HG03280 (cell line): ENCODE data around the gene PAPPA.

ENCODE experiments used
- ATAC-seq: cut with Tn5 transposase; IDR thresholded peaks from one replicate; pipeline ENCODE4 v1.9.1; 2021; ENCODE audit warnings: mild to moderate bottlenecking, moderate library complexity; ENCODE audit not compliant: unreplicated experiment

The PAPPA gene

DNA sequence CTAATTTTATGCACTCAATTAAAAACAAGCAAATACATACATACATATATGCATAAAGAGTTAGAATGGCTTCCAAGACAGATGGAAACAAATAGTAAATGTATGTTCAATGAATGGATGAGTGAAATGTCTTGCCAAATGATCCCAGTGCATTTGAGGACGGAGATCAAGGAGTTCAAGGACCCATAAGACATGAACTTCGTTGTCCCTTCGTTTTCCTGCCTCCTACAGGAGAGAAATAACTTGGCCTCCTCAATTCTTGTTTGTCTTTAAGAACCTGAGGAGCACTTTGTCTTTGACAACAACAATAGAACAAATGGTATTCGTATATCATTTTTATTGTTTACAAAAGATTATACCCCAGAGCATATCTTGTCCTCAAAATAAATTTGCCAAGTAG, 2.4 kb upstream of the PAPPA start:
- no peak for ATAC-seq

DNA sequence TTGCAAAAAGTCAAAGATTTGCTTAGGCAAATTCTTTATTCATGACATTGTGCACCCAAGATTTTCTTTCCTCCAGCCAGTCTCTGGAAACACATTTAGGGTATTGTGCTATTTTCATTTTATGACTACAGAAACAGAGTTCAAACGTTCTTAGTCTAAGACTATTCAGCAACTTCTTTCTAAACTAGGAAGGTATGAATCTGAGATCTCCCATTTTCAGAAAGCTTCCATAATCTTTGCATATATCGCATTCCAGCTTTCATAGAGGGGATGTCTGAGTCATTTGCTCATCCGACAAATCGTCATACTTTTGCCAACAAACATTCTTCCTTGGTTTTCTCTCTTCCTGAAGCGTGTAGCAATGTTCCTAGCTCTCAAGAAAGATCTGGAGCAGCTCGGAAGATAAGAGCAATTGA, 1.6 kb upstream of the PAPPA start:
- no peak for ATAC-seq

DNA sequence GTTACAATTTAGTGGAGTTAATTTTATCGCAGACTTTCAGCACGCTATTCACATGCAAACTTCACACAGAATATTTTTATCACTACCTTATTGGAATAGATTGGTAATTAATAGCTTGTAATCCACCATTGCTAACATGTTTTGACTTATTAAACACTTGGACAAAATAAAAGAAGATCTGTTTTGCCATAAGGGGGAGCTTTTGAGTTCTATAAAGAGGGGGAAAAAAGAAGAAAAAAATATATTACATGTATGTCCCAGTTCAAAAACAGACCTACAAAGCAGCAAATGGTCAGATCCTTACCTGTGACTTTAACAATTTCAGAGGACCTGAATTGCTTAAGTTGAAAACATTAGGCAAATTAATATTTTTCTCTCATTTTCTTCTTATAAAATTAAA, 1.2 kb upstream of the PAPPA start:
- no peak for ATAC-seq

DNA sequence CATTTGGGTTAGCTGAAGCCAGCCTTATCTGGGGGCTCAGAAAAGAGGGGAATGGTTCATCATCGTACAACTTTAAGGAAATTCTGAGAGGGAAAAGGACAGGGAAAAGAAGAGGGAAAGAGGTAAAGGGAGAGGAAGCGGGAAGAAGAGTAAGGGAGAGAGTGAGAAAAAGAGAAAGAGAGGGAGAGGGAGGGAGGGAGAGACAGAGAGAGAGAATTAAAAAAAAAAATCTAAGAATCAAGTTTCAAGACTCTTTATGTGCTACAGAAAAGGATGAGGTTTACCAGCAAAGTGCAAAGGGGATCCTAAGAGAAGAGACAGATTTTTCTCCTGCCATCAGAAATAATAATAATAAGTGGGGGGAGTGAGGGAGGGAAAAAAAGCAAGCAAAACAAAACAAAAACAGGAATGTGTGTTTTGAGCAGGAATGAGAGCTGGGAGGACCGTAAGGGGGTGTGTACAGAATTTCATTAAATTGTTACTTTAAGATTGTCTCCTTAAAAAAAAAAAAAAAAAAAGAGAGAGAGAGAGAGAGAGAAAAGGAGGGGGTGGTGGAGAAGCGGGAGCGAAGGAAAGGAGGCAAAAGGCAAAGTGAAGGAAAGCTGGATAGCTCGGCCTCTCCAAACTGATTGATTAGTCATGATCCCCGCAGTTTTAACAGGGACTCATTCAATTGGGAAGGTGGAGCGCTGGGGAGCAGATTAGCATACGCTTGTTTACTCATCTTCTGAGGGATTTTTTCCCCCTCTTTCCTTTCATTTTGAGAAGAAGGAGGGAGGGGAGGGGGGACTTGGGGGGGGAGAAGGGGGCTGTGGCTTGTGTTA, 438 bp upstream of the PAPPA start:
- no peak for ATAC-seq

DNA sequence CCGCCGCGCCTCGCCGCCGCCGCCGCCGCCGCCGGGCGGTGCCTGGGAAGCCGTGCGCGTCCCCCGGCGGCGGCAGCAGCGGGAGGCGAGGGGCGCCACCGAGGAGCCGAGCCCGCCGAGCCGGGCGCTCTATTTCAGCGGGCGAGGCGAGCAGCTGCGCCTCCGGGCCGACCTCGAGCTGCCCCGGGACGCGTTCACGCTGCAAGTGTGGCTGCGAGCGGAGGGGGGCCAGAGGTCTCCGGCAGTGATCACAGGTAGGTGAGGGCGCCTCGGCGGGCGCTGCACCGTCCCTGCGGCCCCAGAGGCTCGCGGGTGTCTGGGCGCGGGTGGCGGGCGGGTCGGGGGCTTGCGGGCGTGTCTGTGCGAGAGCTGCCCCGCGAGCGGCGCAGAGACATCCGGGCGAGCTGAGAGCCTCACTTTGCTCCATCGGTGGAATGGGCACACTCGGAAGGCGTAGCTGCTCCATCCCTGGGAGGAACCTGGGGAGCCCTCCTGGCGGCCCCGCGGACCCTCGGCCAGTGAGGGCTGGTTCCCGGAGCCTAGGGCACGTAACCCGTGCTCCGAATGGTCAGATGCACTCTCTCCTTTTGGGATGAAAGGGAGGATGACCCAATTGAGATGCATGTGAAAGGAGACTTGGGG, 864 bp downstream of the PAPPA start:
- ATAC-seq: no peak

DNA sequence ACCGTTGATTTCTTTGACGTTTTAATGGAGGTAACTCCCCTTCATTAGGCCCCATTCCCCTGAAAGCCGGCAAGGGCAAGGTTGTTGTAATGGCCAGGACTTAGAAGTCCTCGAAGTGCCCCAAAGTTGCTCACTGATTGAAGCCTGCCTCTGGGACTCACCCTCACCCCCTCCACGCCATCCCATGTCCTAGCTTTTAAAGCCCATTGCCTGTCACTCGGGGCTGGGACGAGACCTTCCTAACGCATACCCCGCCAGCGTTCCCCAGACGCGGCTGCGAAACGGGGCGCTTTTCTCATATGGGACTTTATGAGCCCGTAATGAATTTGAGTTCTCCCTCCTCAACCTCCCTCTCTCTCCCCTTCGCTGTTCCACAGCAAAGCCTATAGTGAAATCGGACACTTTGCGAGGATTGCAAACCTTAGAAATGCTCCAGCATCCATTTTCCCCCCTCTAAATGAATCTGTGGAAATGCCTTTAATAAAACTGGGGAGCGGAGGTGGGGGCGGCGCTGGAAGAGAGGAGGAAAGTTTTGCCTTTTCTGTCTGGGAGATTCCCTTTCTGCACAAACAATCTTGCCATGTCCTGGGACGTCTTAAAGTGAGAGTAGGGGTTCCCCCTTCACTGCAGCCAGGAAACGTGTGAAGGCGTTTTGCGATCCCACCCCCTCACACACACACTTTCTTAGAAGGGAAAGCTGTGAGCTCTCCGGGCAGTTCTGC, 1.5 kb downstream of the PAPPA start:
- no peak for ATAC-seq

DNA sequence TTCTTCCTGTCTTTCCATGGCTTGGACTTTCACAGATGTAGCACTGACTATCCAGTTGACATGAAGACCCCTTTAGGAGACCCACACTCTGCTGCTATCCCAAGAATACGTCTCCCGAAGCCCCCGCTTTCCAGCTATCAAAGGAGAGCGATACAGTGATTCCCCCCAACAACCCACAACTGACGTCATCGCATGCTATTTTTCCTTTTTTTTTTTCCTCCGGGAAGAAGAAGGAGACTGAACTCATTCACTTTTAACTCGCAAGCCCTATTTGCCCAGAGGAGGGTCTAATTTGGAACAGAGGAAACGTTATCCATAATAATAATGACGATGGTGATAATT, 2.1 kb downstream of the PAPPA start:
- no peak for ATAC-seq

DNA sequence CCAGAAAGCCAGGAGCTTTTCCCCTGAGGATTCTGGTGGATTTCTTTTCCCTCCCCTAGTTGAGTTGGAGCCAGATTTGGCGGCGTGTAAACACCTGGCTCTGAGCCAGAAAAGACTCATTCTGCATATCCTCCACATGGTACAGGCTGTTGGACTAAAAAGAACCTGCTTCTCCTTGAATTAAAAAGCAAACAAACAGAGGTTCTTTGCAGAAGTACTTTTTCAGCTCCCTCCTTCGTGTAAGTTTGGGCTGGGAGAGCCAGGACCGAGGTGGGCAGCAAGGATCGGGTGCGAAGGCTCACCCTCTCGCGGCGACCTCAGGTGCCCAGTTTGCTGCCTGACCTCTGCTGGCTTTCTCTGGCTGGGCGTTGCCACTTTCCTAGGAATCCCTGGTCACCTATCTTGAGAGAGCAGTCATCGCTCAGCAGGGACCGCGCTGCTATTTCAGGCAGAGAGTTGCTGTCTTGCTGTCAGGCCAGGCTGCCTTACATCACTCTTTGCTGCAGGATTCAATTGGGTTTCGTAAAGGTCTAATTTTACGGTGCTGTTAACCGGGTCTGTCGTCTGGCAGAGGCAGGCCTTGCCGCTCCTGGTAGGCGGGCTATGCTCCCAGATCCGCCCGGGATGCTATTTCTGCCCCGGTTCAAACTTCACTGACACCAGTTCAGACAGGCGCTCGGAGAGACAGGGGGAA, 3.2 kb downstream of the PAPPA start:
- ATAC-seq: no peak

DNA sequence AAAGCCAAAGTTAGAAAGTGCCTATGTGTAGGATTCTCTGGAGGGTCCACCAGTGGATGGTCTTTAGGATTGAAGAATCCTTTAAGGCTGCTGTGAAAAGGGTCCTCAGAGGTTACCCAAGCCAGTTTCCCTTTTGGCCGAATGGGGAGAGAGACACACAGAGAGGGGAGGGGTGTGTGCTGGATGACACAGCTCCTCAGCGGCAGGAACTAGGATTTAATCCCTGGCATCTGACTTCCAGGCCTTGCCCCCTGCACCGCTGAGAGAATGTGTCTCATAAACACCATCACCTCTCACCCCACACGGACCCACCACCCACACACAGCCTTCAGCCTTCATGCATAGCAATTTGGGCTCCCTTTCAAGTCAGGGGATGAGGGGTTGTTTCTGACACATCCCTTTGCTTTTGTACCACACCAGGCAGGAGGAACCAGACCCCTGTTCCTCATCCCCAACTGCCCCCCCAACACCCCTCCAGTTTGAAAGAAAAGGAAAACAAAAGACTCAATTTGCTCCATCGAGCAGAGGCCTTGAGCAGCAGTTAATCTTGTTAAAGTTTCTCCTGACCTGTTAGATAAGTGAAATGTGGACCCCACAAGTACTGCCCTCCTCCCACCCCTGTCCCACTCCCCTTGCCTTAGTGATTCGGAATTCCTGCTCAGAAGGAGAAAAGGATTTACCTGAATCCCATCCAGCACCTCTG, 4.0 kb downstream of the PAPPA start:
- ATAC-seq: no peak

DNA sequence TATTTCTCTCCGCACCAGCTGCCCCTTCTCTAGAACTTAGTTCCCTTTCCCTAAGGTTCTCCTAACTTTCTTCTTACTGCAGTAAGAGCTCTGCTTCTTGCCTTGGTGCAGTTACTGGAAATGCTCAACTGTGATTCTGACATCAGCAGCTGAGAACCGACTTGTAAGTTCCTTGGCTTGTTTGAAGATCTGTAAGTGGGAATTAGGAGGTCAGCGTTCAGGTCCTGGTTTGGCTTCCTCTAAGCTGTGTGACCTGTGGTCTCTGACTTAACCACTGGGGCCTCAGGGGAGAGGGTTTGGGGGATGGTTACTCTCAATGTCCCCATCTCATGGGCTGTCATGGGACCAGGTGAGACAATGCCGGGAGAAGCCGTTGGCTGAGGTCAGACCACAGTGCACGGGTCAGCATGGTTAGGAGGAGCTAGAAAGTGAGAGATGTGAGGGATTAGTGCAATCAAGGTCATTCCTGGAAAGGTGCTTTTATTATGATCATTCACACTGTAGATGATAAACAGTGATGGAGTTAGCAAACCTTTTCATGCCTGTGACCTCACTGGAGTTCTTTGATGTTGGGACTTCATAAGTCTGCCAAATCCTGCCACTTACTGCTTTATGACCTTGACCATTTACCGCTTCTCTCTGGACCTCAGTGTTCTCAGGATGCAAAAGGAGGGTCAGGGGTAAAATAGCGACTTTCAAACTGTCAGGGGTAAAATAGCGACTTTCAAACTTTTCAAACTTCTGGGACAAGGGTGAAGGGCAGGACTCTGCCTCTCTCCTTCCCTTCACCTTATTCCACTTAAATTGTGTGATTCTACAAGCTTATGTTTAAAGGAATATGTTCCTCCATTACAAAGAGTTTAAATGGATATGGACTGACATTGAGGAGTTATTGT, 7.3 kb downstream of the PAPPA start:
- ATAC-seq: no peak

DNA sequence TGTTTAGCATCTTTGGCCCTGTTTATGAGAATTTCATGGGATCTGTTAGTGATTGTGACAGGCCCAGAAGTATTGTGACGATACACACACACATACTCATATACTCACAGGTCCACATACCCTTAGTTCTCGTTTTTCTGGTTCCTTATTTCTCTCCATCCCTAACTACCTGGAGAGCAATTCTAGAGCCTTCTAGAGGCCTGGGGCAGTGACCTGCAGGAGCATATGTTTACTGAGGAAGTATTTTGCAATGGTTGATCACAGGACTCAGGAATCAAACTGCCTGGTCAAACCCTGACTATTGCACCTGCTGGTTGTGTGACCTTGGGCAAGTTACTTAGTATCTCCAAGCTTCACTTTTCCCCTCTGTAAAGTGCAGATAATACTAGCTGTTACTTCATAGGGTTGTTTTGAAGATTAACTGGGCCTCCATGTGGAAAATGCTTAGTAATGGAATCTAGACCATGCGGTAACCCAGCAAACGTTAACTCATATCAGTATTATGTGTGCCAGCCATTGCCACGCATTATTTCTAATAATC, 8.7 kb downstream of the PAPPA start:
- ATAC-seq: no peak

DNA sequence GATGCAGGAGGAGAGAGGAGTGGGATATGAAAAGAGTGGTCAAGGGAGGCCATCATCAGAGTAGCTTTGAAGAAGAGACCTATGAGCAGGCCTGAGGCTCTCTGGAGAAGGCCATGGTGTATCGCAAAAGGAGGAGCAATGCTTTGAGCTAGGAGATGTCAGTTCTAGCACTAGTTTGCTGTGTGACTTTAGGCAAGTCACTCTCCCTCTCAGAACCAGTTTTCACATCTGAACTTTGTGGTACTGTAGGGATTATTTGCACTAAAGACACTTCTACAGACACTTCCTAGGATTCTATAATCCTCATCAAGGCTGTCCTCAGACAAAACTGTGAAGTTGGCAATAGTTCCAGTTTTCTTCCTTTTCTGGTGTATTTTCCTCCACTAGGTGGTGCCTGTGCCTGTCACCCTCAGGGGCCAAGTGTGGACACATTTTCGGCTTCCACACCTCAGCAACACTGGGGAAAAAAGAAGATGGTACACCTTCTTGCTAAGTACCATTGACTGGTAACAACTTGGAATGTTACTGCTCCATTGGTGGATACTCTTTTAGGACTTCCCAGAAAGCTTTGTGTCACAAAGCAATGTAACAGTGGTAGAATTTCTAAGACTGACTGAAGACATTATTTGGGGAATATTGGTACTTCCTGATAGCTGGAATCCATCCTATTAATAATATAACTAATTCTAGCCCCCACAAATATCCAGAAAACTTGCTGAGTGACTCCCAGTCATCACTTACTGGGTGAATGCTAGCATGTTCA, 9.9 kb downstream of the PAPPA start:
- ATAC-seq: no peak

DNA sequence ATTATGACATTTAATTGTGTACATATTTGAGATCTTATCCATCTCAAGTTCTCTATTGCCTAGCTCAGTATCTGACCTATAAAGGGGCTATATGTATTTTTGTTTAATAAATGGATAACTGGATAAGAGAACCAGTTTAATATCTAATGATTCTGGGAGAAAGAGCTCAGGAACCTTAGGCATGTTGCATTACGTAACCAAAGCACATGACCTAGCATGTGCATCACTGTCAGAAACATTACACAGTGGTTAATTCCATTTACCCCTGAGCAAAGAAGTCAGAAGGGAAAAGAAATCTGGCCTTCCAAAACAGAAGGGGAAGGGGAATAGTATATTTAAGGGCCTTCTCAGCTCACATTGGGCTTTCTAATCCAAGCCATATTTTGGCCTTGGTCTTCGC, 12.3 kb downstream of the PAPPA start:
- ATAC-seq: no peak

DNA sequence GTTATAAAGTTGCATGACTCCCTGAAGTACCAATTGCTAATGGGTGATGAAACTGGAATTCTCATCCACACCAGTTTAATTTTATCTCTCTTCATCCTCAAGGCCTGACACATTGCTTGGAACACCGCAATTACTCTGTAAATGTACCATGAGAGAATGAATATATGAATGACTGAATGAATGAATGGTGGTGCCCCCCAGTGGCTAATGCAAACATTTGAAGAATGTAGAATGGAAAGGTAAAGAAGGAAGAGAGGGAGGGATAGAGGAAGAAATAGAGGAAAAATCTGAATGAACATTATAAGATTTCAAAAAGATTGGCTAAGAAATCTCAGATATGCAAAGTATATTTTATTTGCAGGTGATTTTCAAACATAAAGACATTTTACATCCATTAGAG, 13.1 kb downstream of the PAPPA start:
- ATAC-seq: no peak

DNA sequence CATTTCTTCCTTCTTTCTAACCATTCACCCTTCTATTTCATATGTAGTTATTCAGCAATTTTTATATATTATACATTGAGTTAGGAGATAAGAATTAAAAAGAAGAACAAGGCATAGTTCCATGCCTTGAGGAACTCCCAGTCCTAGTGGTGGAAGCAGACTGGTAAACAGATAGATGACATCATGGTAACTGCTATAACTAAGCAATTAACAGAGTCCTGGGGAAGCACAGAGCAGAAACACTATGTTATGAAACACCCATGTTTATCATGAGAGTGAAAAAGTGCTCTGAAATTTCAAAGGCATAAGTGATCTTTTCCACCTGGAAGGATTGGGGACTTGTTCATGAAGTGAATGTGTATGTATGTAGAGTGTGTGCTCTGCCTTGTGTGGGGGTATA, 14.6 kb downstream of the PAPPA start:
- no peak for ATAC-seq

DNA sequence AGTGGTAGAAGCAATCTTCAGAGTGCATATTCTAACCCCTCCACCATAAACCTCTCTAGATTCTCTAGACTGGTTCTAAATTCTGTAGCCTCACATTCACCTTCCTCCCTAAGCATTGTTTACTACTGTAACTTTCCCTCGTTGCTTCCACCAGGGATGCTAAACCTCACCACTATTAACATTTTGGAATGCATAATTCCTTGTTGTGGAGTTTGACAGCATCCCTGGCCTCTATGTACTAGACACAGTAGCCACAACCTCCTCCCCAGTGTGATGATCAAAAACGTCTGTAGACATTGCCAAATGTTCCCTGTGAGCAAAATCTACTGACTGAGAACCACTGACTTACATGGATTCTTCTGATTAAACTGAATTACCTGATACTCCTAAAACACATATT, 18.6 kb downstream of the PAPPA start:
- no peak for ATAC-seq

DNA sequence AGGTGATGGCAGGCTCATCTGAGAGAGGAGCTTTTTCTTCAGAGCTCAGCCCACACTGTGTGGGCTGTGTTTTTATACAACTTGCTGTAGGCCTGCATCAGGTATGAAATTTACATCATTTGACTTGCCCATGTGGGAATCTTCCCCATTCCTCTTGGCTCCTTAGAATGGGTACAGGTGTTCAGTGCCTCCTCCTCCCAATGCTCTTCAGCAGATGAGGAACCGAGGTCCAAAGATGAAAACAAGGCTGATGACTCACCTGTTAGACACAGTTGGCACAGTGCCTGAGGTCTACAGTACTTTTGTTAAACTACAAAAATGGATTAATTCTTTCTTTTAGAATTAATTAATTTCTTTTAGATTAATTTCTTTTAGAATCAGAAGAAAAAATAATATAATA, 20.8 kb downstream of the PAPPA start:
- no peak for ATAC-seq

DNA sequence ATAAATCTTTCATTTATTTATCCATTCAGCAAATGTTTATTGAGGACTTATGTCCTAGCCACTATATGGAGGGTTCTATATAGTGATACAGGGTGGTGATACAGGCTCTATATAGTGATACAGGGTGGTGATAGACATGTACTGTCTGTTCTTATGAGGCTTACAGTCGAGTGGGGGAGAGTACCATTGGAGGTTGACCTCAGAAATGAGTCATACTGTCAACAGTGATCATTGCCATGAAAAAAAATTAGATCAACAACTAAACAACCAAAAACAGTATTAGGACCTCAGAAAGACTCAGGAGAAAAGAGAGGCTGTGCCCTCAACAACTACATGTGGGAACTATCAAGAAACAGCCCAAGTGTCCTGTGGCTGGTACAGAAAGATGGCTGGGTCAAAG, 22.0 kb downstream of the PAPPA start:
- no peak for ATAC-seq
